Measurements from ENCODE around the gene GLCE.
A peak's percentile ranks its signal among the peaks of the same experiment; 100 is the strongest.

Gene GLCE

GRCh38 chr15:69303337-69304181 is 143.1 kb downstream of the GLCE start:
- DNase-seq (ENCODE audit: insufficient read length, low spot score) (no peak), FAIRE-seq (no peak)
- peak; percentile 23 for TF ChIP-seq CTCF (IDR thresholded peaks at IDR 0.05; ENCODE audit: insufficient read depth, missing control alignments)

GRCh38 chr15:69304182-69304545 is 143.7 kb downstream of the GLCE start:
- FAIRE-seq (no peak), DNase-seq (ENCODE audit: insufficient read length, low spot score) (no peak)
- no peak for TF ChIP-seq CTCF (IDR thresholded peaks at IDR 0.05; ENCODE audit: insufficient read depth, missing control alignments)

GRCh38 chr15:69305204-69305931 is 144.9 kb downstream of the GLCE start:
- DNase-seq (ENCODE audit: insufficient read length, low spot score): no peak
- FAIRE-seq: no peak
- TF ChIP-seq CTCF (IDR thresholded peaks at IDR 0.05; ENCODE audit: insufficient read depth, missing control alignments): no peak

- FAIRE-seq: no peak
- no peak for DNase-seq (ENCODE audit: insufficient read length, low spot score)
- TF ChIP-seq CTCF (IDR thresholded peaks at IDR 0.05; ENCODE audit: insufficient read depth, missing control alignments): no peak
Observed at GRCh38 chr15:69305933-69306568, 145.6 kb downstream of the GLCE start.

GRCh38 chr15:69307939-69308338 is 147.5 kb downstream of the GLCE start:
- DNase-seq (ENCODE audit: insufficient read length, low spot score) (no peak), FAIRE-seq (no peak)
- TF ChIP-seq CTCF (IDR thresholded peaks at IDR 0.05; ENCODE audit: insufficient read depth, missing control alignments): no peak

- FAIRE-seq: no peak
- DNase-seq (ENCODE audit: insufficient read length, low spot score): no peak
- no peak for TF ChIP-seq CTCF (IDR thresholded peaks at IDR 0.05; ENCODE audit: insufficient read depth, missing control alignments)
Observed at GRCh38 chr15:69308949-69309348, 148.5 kb downstream of the GLCE start.
